HG03439 (cell line): Measurements from ENCODE around the gene GPR62.
"Not testable (repeated sequence)": the region's sequence is repeated elsewhere in the genome, so short reads cannot be mapped to it uniquely, and the experiment has no call there.

Experiments used
- ATAC-seq: cut with Tn5 transposase; IDR thresholded peaks from one replicate; pipeline ENCODE4 v1.9.1; 2021; ENCODE audit warnings: mild to moderate bottlenecking, moderate library complexity; ENCODE audit not compliant: unreplicated experiment

GPR62 gene

DNA sequence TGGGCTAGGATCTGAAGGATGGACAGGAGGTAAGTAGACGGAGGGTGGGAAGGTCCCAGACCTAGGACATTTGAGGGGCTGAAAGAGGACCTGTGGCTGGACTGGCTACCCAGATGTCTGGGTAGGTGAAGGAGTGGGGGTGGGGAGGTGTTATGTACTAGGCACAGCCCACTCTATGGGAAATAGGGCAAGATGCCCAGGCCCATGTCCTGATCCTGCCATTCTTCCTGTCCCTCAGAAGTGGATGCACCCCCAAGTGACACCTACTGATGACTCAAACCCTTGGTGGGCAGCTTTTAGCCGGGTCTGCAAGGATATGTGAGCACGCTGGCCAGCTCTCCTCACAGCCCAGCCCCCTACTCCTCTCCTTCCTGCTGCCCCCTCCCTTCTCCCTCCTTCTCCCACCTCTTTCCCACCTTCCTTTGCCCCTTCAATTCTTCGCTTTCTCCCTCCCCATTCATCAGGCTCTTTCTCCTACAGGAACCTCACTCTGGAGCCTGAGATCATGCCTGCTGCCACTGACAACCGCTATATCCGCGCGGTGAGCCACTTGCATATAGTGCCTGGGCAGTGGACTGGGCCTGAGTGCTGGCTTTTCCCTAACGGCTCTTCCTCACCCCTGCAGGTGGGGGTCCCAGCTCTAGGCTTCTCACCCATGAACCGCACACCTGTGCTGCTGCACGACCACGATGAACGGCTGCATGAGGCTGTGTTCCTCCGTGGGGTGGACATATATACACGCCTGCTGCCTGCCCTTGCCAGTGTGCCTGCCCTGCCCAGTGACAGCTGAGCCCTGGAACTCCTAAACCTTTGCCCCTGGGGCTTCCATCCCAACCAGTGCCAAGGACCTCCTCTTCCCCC lies 33.3 kb downstream of the GPR62 start:
- ATAC-seq: no peak

GRCh38 chr3:51990501-51990971 lies 35.4 kb downstream of the GPR62 start:
- ATAC-seq: not testable (repeated sequence)

DNA sequence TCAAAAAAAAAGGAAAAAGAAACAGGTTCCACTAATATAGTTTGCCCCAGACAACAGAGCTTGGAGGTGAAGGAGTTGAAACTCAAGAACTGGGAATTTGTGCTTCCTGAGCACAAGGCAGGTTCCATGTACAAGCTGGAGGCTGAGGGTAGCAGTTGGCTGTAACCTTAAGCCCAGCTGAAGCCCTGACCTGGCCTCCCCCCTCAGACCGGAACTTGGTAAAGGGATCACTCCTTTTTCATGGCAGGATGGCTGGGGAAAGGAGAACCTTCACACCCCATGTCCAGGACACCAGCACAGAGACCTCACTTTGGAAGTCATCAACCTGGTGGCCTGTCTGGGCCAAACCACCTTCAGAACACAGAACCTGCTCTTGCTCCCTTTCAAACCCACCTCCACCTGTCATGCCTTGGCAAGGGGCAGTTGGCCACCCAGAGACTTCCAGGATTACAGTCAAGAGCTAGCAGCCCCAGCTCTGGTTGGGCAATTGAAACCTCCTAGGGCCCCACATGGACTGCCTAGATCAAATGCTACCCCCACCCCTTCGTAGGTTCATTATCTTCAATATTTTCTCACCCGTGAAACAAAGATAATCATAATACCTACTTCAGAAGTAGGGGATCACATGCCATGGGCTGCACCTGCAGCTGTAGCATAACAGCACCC lies 37.0 kb downstream of the GPR62 start:
- ATAC-seq: no peak

- ATAC-seq: not testable (repeated sequence)
These were observed 38.5 kb downstream of the GPR62 start for GRCh38 chr3:51993657-51994056.

DNA sequence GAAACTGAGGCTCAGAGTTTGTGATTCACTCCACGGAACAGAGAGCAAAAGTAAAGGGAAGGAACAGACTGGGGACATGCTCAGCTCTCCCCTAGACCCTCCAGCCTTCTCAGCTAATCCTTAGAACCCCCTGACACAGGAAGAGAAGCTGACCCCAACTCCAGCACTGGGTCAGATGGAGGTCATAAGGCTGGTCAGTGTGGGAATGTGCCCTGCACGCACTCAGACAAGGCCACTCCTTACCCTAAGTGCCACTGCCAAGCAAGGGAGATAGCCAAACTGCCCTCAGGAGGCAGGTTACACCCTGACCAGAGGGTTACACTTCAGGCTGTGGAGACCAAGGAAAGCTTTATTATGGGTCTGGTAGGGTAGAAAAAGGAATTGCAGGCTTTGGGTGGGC lies 39.3 kb downstream of the GPR62 start:
- no peak for ATAC-seq

DNA sequence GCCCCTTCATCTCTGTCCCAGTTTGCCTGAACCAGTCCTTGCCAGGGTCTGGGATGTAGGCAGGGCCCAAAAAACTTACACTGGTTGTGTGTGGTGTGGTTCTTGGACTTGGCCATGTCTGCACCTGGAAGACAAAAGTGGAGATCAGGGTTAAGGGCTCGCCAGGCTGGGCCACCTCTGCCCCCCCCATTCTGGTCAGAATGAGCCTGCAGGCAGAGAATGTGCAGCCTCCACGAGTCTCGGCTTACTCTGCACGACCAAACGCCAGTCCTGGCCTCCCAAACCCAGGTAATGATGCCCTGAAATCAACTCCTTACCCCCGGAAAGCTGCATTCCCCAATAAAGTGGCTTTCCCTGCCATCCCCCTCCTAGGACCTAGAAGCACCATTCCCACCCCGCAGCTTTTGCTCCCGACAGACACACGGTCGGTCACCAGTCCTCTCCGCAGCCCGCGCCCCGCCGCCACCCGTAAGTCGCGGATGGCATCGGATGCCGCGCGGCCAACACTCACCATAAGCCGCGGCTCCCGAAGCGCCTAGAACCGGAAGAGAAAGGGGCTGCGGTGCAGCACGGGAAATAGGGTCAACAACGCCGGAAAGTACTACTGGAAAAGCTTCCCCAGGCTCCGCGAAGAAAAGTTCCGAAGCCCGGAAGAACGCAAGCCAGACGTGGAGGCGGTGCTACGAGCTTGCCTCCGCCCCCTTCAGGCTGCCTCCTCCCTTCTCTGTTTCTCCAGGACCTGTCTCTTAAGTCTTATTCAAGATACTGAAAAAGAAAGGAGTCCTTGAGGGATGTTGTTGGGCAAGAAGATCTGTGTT lies 40.4 kb downstream of the GPR62 start, which contains the start of gene RPL29:
Gene RPL29, minus strand, starts transcription at position 550 of the 818 bp plus-strand sequence. Its CDS starts 434 bp downstream, at position 116.
- peak; percentile 85 for ATAC-seq

- ATAC-seq: no peak
These were observed 42.0 kb downstream of the GPR62 start for GRCh38 chr3:51997172-51997571.

DNA sequence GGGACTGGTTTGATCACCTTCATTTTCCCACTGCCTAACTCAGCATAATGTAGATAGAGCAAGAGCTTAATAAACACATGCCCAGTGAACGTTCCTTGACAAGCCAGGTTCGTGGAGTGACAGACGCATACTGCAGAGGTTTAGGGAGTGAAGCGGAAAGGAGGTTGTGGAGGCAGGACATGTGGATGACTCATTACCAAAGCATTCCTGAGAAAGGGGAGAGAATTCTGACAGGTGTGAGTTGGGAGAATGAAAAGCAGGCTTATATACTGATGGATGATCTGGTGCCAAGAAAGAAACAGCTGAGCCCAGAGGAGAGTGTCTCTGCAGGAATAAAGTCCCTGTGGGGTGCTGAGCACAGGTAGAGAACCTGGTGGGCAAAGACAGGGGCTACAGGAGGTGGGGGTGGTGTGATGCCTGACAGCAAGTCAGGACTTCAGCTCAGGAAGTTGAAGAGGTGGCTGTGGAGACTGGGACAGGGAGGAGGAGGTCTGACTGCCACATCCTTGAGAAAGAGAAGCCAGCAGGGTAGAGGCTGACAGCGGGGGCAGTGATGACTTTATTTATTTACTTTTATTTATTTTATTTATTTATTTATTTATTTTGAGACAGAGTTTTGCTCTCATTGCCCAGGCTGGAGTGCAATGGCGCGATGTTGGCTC lies 42.9 kb downstream of the GPR62 start:
- no peak for ATAC-seq

- no peak for ATAC-seq
These were observed 43.6 kb downstream of the GPR62 start for GRCh38 chr3:51998774-51999173.

GRCh38 chr3:51999846-52000245 lies 44.7 kb downstream of the GPR62 start:
- no peak for ATAC-seq

GRCh38 chr3:52001443-52001974 lies 46.3 kb downstream of the GPR62 start:
- ATAC-seq: peak; percentile 70

GRCh38 chr3:52002748-52003147 lies 47.6 kb downstream of the GPR62 start:
- ATAC-seq: no peak

DNA sequence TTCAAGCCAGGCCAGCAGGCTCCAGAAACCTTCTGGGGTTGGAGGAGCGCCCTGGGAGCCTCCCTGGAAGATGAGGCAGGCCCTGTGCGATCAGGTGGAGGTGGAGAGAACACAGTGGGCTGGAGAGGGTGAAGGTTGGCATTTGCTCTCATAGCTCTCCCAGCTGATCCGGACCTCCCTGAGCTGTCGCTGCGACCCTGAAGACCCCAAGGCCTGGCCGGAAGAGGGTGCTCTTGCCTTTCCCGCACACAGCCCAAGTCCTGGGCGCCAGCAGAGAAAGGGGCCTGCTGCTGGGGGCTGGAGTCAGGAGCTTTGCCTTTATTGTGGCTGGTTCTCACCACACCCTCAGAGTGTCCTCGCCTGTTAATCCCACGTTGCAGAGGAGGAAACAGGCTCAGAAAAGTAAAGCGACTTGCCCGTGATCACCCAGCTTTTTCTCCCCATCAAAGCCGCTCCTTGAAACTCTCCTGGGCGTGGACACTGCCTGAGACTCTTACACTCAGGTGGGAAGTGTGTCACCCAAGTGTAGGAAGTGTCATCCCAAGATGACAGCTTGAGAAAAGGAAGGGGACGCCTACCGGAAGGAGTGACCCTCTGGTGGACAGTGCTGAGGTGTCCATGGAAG lies 49.1 kb downstream of the GPR62 start:
- ATAC-seq: no peak

DNA sequence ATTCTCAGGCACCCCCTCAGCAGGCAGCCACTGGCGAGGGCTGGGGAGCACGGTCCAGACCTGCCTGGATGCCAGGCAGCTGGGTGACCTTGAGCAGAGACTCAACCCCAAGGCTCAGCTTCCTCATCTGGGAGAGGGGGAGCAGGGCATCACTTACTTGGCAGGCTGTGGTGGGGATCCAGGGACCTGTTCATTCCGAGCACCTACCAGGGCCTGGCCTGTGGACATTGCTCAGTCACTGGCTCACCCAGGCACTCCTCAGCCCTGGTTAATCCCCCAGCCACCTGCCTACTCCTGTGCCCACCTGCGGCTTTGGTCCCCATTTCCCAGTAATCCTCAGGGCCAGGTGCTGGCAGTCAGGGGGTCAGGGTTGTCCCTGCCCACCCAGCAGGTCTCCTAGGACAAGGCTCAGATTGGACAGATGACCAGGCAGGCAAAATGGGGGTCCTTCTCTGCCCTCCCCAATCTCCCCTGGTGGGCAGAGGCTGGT lies 49.8 kb downstream of the GPR62 start:
- no peak for ATAC-seq

DNA sequence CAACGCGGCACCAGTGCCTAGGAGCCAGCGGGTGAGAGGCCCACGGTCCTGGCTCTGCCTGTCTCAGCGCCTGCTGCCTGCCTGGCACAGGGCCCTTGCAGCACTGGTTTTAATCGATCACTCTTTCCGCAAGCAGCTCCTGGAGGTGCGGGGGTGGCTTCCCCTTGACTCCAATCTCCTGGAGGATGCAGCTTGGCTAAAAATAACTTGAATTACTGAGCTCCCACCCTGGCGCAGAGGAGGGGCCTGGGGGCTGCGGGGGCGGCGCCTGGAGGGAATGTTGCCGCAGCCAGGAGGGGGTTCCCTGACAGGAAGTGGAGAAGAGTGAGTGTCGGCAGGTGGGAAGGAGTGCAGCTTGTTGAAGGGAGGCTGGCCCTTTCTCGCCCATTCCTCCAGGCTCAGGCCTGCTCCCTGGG lies 50.4 kb downstream of the GPR62 start:
- no peak for ATAC-seq

GRCh38 chr3:52006017-52006819 lies 51.0 kb downstream of the GPR62 start:
- ATAC-seq: no peak

DNA sequence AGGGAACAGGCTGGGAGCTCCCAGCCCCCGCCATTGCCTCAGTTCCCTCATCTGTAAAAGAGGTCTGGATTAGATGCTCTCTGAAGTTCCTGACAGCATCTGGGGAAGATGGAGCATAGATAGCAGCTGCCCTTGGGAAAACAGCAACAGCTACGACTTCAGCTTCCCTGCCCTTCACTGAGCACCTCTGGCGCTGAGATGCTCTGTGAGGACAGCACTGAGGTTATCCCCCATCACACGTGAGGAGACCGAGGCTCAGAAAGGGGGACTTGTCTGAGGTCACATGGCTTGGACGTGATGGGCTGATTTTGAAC lies 51.6 kb downstream of the GPR62 start:
- no peak for ATAC-seq
